Prostate gland (tissue), 2 donors: Measurements from ENCODE around the gene CELF4. TPM values are rescaled to one million over a fixed set of nuclear protein-coding genes. Genes with fewer than 3 reads are reported as not detected.

Experiments used
- DNase-seq: peaks from one replicate; pipeline ENCODE4 v3.0.0-alpha.2; 2019; ENCODE audit warnings: low spot score
- H3K27ac ChIP-seq, 2 donors: fragments of 200-600 bp; sonication (generic); 2 replicates each; pipeline ENCODE4 v1.5.1; 2017 to 2019
- H3K27me3 ChIP-seq: fragments of 200-600 bp; sonication (generic); replicated peaks from 2 replicates; pipeline ENCODE4 v1.5.1; 2019; ENCODE audit not compliant: insufficient read depth
- H3K36me3 ChIP-seq, 2 donors: fragments of 200-600 bp; sonication (generic); 1 replicate in 1 of 2; 2 replicates in 1 of 2; pipeline versions ENCODE4 v1.5.1 to v1.8.1; 2017 to 2019
- H3K4me1 ChIP-seq: fragments of 200-600 bp; sonication (generic); replicated peaks from 2 replicates; pipeline ENCODE4 v1.5.1; 2019
- H3K4me3 ChIP-seq, 2 donors: fragments of 200-600 bp; sonication (generic); 2 replicates each; pipeline ENCODE4 v1.5.1; 2017 to 2019
- H3K9me3 ChIP-seq: fragments of 200-600 bp; sonication (generic); 2 replicates; pipeline ENCODE4 v1.5.1; 2017
- CTCF ChIP-seq, 4 experiments: fragments of 200-600 bp in 2 of 4; fragments of 450-650 bp in 2 of 4; sonication (generic) in 2 of 4; IDR thresholded peaks; 1 replicate in 3 of 4; 2 replicates in 1 of 4; pipeline ENCODE4 v1.5.1; 2016 to 2019; ENCODE audit warnings: antibody characterized with exemption in 4 of 4, mild to moderate bottlenecking in 2 of 4, moderate library complexity in 2 of 4
- POLR2A ChIP-seq: fragments of 450-650 bp; IDR thresholded peaks from one replicate; pipeline ENCODE4 v1.6.1; 2016; ENCODE audit warnings: antibody characterized with exemption, mild to moderate bottlenecking
- POLR2AphosphoS5 ChIP-seq: sonication (generic); formaldehyde crosslinking; IDR thresholded peaks from one replicate; pipeline ENCODE4 v1.6.1; 2017; ENCODE audit warnings: antibody characterized with exemption
- WGBS: methylation state at CpG from one replicate; pipeline ENCODE4 v1.1.5; 2018; 5-methylcytosine and 5-hydroxymethylcytosine counted together
- intact Hi-C: fragments of 100-400 bp; cut with DNase I; formaldehyde crosslinking; loops from one replicate; pipeline ENCODE4 v1.14.2; 2022
- total RNA-seq, 2 donors: library from RNA; depleted of rRNA; stranded (reverse); fragments of >200 nt; gene quantifications; one replicate each; pipeline ENCODE4 v1.1.0, GENCODE V29; 2016

Gene CELF4
- total RNA-seq, 2 donors from 2014 or later = 7.8 to 8.5 TPM

- intact Hi-C loops = no loop called here
- H3K4me3 ChIP-seq = no peak overlapping the region
- WGBS = 83% methylated on average over 17 of the region's 17 CpGs
These were observed 232.8 kb downstream of the CELF4 start for GRCh38 chr18:37332628-37333420.

GRCh38 chr18:37332219-37332618 lies 233.4 kb downstream of the CELF4 start:
- Histone ChIP-seq H3K4me1 (no peaks in the 10 kb centered on the region), H3K4me3 (no peak overlapping the region), H3K9me3 (no peaks in the 10 kb centered on the region), H3K27ac (no peak overlapping the region), H3K27me3 (no peaks in the 10 kb centered on the region), H3K36me3 (no peaks in the 10 kb centered on the region)
- no peak for DNase-seq
- no peak for TF ChIP-seq POLR2AphosphoS5
- TF ChIP-seq POLR2A = no peak
- TF ChIP-seq CTCF (IDR thresholded peaks at IDR 0.05) = no peak
- intact Hi-C loops = no loop called here
- WGBS = 76% methylated on average over 8 of the region's 8 CpGs

More at GRCh38 chr18:37332628-37333420, 232.8 kb downstream of the CELF4 start:
- Histone ChIP-seq H3K27me3 (no peaks in the 10 kb centered on the region), H3K36me3 (no peaks in the 10 kb centered on the region), H3K4me1 (no peaks in the 10 kb centered on the region), H3K9me3 (no peaks in the 10 kb centered on the region), H3K27ac (no peak overlapping the region)
- TF ChIP-seq POLR2A (no peak), POLR2AphosphoS5 (no peak), CTCF (IDR thresholded peaks at IDR 0.05) (no peak)
- DNase-seq = no peak

- H3K27ac ChIP-seq = no peak overlapping the region
- DNase-seq = no peak
- no peaks in the 10 kb centered on the region for H3K9me3 ChIP-seq
- WGBS = 90% methylated on average over 7 of the region's 7 CpGs
- H3K4me1 ChIP-seq = no peaks in the 10 kb centered on the region
- no peaks in the 10 kb centered on the region for H3K27me3 ChIP-seq
- intact Hi-C loops = no loop called here
- H3K4me3 ChIP-seq = no peak overlapping the region
- H3K36me3 ChIP-seq = no peaks in the 10 kb centered on the region
- TF ChIP-seq CTCF (IDR thresholded peaks at IDR 0.05) = no peak
- no peak for TF ChIP-seq POLR2AphosphoS5
- no peak for TF ChIP-seq POLR2A
These were observed 235.4 kb downstream of the CELF4 start for GRCh38 chr18:37330173-37330572.

GRCh38 chr18:37328946-37329719 lies 236.5 kb downstream of the CELF4 start:
- intact Hi-C loops = no loop called here
- Histone ChIP-seq H3K36me3 (no peaks in the 10 kb centered on the region), H3K4me3 (no peak overlapping the region), H3K9me3 (no peaks in the 10 kb centered on the region), H3K27me3 (no peaks in the 10 kb centered on the region), H3K4me1 (no peaks in the 10 kb centered on the region), H3K27ac (no peak overlapping the region)
- no peak for DNase-seq
- TF ChIP-seq POLR2AphosphoS5 = no peak
- TF ChIP-seq CTCF (IDR thresholded peaks at IDR 0.05) = no peak
- TF ChIP-seq POLR2A = no peak
- WGBS = 81% methylated on average over 7 of the region's 7 CpGs
